ENCODE results near the gene GLIPR1L2.

The GLIPR1L2 gene

GRCh38 chr12:75478116-75478794 is 87.4 kb downstream of the GLIPR1L2 start:
- CTCF ChIA-PET, result interaction anchor here (0.8 to 10.8 kb wide), 9 partner anchors 10 to 789 kb away, joined by 3 to 93 read pairs (median 3); partner anchors contain the start of genes CAPS2, GLIPR1L1, GLIPR1L2 and KRR1
- POLR2A ChIA-PET, result no interaction called here
- no peak for DNase-seq (ENCODE audit: extremely low spot score)
- TF ChIP-seq, protein P1, sequence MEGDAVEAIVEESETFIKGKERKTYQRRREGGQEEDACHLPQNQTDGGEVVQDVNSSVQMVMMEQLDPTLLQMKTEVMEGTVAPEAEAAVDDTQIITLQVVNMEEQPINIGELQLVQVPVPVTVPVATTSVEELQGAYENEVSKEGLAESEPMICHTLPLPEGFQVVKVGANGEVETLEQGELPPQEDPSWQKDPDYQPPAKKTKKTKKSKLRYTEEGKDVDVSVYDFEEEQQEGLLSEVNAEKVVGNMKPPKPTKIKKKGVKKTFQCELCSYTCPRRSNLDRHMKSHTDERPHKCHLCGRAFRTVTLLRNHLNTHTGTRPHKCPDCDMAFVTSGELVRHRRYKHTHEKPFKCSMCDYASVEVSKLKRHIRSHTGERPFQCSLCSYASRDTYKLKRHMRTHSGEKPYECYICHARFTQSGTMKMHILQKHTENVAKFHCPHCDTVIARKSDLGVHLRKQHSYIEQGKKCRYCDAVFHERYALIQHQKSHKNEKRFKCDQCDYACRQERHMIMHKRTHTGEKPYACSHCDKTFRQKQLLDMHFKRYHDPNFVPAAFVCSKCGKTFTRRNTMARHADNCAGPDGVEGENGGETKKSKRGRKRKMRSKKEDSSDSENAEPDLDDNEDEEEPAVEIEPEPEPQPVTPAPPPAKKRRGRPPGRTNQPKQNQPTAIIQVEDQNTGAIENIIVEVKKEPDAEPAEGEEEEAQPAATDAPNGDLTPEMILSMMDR (IDR thresholded peaks at IDR 0.05; ENCODE audit: control extremely low read depth, extremely low read depth, low read depth, missing control alignments), result no peak

GRCh38 chr12:75479963-75480461 is 89.1 kb downstream of the GLIPR1L2 start:
- TF ChIP-seq, protein P1 (IDR thresholded peaks at IDR 0.05; ENCODE audit: control extremely low read depth, extremely low read depth, low read depth, missing control alignments), result no peak
- no peak for DNase-seq (ENCODE audit: extremely low spot score)
- ChIA-PET CTCF (interaction anchor here (1.0 to 10.8 kb wide), 7 partner anchors 9 to 192 kb away, joined by 3 to 93 read pairs (median 3); partner anchors contain the start of genes CAPS2, GLIPR1L1, GLIPR1L2 and KRR1), POLR2A (interaction anchor here (1.0 kb wide), 1 partner anchor 89 kb away, joined by 5 read pairs; no protein-coding TSS in a partner anchor)

- POLR2A ChIA-PET, result interaction anchor here (1.0 kb wide), 1 partner anchor 89 kb away, joined by 5 read pairs; no protein-coding TSS in a partner anchor
- CTCF ChIA-PET, result interaction anchor here (0.7 to 10.8 kb wide), 8 partner anchors 12 to 557 kb away, joined by 3 to 93 read pairs (median 4); partner anchors contain the start of genes CAPS2, GLIPR1L1 and GLIPR1L2
- TF ChIP-seq, protein P1 (IDR thresholded peaks at IDR 0.05; ENCODE audit: control extremely low read depth, extremely low read depth, low read depth, missing control alignments), result no peak
- DNase-seq (ENCODE audit: extremely low spot score), result peak; percentile 69
These were observed 89.6 kb downstream of the GLIPR1L2 start, which contains the start of gene GLIPR1 for GRCh38 chr12:75480469-75480949. Gene GLIPR1, plus strand, starts transcription at chr12:75480755. Its CDS starts 126 bp downstream, at chr12:75480881.

DNA sequence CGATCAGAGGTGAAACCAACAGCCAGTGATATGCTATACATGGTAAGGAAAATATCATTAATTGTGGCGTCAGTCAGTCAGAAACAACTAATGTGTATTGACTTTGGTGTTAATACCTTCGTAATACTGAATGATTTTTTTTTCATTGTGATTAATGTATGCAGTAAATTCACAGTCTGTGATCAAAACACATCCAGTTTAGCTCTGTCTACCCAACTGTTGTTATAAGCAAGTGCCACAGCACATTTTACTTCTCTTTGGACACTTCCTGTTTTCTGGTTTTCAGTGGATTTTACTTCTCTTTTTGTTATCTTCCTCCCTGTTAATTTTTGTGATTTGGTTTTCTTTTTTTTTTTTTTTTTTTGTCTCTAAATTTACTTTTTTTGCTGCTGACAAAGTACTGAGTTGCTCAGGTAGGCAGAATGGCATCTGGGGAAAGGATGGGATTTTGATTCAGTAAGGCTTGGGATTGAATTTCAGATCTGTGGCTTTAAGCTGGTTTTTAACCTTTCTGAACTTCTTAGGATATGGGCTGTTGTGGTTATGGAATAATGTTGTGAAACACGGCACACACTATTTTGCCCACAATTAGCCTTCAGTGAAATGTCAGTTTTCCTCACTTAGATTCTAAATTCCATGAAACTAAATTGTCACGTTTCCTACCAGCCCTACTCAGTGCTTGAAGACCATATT is 90.3 kb downstream of the GLIPR1L2 start:
- TF ChIP-seq, protein P1 (IDR thresholded peaks at IDR 0.05; ENCODE audit: control extremely low read depth, extremely low read depth, low read depth, missing control alignments), result no peak
- CTCF ChIA-PET, result interaction anchor here (0.7 to 10.8 kb wide), 9 partner anchors 11 to 556 kb away, joined by 3 to 93 read pairs (median 5); partner anchors contain the start of genes CAPS2, GLIPR1L1 and GLIPR1L2
- no peak for DNase-seq (ENCODE audit: extremely low spot score)
- POLR2A ChIA-PET, result interaction anchor here (1.0 kb wide), 1 partner anchor 90 kb away, joined by 5 read pairs; no protein-coding TSS in a partner anchor

- ChIA-PET POLR2A (no interaction called here), CTCF (interaction anchor here (1.3 to 10.8 kb wide), 7 partner anchors 14 to 555 kb away, joined by 3 to 93 read pairs (median 5); partner anchors contain the start of genes CAPS2, GLIPR1L1 and GLIPR1L2)
- TF ChIP-seq, protein P1 (IDR thresholded peaks at IDR 0.05; ENCODE audit: control extremely low read depth, extremely low read depth, low read depth, missing control alignments), result no peak
- DNase-seq (ENCODE audit: extremely low spot score), result no peak
These were observed 90.9 kb downstream of the GLIPR1L2 start for GRCh38 chr12:75481774-75482173.

Data from GM10248 (cell line).